Activated T-helper 2 cell treated with anti-CD3 and anti-CD28 coated beads, Interferon-gamma antibody, Interleukin-2, Interleukin-4, amounts not matched to agents 10 μg/mL and 5 μg/mL and 100 μg/mL, durations not matched to agents 14 hours and 24 hours and 36 hours (primary cell): ENCODE data around the gene PIBF1. TPM values are rescaled to one million over a fixed set of nuclear protein-coding genes. Genes with fewer than 3 reads are reported as not detected.

ENCODE experiments used
- DNase-seq: peaks from one replicate; pipeline ENCODE4 v3.0.0; 2021; ENCODE audit warnings: low spot score
- H3K27ac Mint-ChIP-seq: one replicate; pipeline ENCODE4 v1.8.0; 2021; ENCODE audit warnings: mixed read lengths
- H3K27me3 Mint-ChIP-seq: one replicate; pipeline ENCODE4 v1.8.0; 2021; ENCODE audit warnings: low read depth, mixed read lengths
- H3K36me3 Mint-ChIP-seq: one replicate; pipeline ENCODE4 v1.8.0; 2021; ENCODE audit warnings: low read depth, mixed read lengths
- H3K4me1 Mint-ChIP-seq: one replicate; pipeline ENCODE4 v1.8.0; 2021; ENCODE audit warnings: low read depth, mixed read lengths
- H3K4me3 Mint-ChIP-seq: one replicate; pipeline ENCODE4 v1.8.0; 2021; ENCODE audit warnings: low read depth, mild to moderate bottlenecking, moderate library complexity, mixed read lengths
- H3K9me3 Mint-ChIP-seq: one replicate; pipeline ENCODE4 v1.8.0; 2021; ENCODE audit warnings: mixed read lengths
- intact Hi-C: fragments of 100-400 bp; cut with micrococcal nuclease; formaldehyde crosslinking; loops from one replicate; pipeline ENCODE4 v1.15.1; 2023
- total RNA-seq: library from RNA; stranded (reverse); gene quantifications from 2 replicates; pipeline ENCODE4 v1.2.3, GENCODE V29; 2022

PIBF1 gene
- total RNA-seq, 1 donor from 2014 or later = 22.1 TPM

- DNase-seq = no peak
- intact Hi-C loops = no loop called here
- H3K36me3 Mint-ChIP-seq = peaks cover 3% of the 10 kb centered on the region
- H3K27me3 Mint-ChIP-seq = no peaks in the 10 kb centered on the region
- H3K27ac Mint-ChIP-seq = no peak overlapping the region
- H3K4me3 Mint-ChIP-seq = no peak overlapping the region
- H3K4me1 Mint-ChIP-seq = peaks cover 10% of the 10 kb centered on the region
- H3K9me3 Mint-ChIP-seq = no peaks in the 10 kb centered on the region
Measured at GRCh38 chr13:73001971-73002370, 220.0 kb downstream of the PIBF1 start.

DNA sequence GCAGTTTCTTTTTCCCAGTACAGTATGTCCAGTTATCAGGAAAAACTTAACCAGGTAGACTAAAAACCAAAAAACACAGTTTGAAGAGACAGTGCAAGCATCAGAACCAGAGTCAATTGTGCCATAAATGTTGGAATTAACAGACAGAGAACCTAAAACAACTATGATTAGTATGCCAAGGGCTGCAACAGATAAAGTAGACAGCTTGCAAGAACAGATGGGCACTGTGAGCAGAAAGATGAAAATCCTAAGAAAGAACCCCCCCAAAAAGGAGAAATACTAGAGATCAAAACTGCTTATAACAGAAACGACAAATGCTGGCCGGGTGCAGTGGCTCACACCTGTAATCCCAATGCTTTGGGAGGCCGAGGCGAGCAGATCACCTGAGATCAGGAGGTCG lies 229.8 kb downstream of the PIBF1 start:
- no peaks in the 10 kb centered on the region for H3K9me3 Mint-ChIP-seq
- H3K27me3 Mint-ChIP-seq = no peaks in the 10 kb centered on the region
- H3K4me3 Mint-ChIP-seq = no peak overlapping the region
- H3K36me3 Mint-ChIP-seq = peaks cover 13% of the 10 kb centered on the region
- H3K4me1 Mint-ChIP-seq = peaks cover 3% of the 10 kb centered on the region
- H3K27ac Mint-ChIP-seq = no peak overlapping the region
- intact Hi-C loops = no loop called here
- no peak for DNase-seq

- Mint-ChIP-seq H3K27me3 (no peaks in the 10 kb centered on the region), H3K36me3 (peaks cover 5% of the 10 kb centered on the region)
Measured at GRCh38 chr13:73015805-73016204, 233.9 kb downstream of the PIBF1 start.

DNA sequence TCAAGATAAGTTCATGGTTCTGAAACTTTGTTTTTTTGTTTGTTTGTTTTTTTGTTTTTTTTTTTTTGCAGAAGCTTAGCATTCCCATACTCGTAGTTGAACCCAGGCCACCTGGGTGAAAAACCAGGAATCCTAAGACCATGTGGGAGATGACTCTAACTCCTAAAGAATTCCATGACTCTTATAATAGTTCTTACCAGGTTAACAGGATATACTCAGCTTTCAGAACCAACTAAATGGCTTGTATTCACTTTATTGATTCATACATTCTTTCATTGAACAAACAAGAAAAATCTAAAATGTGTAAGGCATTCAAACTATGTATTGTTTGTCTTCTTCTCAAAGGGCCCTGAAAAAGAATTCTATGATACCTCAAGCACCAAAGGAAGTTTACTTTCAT lies 236.4 kb downstream of the PIBF1 start:
- no peak overlapping the region for H3K27ac Mint-ChIP-seq
- no peaks in the 10 kb centered on the region for H3K4me1 Mint-ChIP-seq
- intact Hi-C loops = no loop called here
- peaks cover 3% of the 10 kb centered on the region for H3K36me3 Mint-ChIP-seq
- H3K4me3 Mint-ChIP-seq = no peak overlapping the region
- H3K27me3 Mint-ChIP-seq = no peaks in the 10 kb centered on the region
- no peak for DNase-seq
- no peaks in the 10 kb centered on the region for H3K9me3 Mint-ChIP-seq

More at GRCh38 chr13:73015805-73016204, 233.9 kb downstream of the PIBF1 start:
- H3K4me1 Mint-ChIP-seq = no peaks in the 10 kb centered on the region
- no peak for DNase-seq
- no peak overlapping the region for H3K4me3 Mint-ChIP-seq
- H3K27ac Mint-ChIP-seq = no peak overlapping the region
- intact Hi-C loops = no loop called here
- H3K9me3 Mint-ChIP-seq = no peaks in the 10 kb centered on the region

- intact Hi-C loops = no loop called here
- Mint-ChIP-seq H3K27ac (no peak overlapping the region), H3K27me3 (no peaks in the 10 kb centered on the region), H3K4me1 (peaks cover 1% of the 10 kb centered on the region), H3K9me3 (no peaks in the 10 kb centered on the region), H3K36me3 (no peaks in the 10 kb centered on the region), H3K4me3 (no peak overlapping the region)
- no peak for DNase-seq
Measured at GRCh38 chr13:73025217-73026012, 243.5 kb downstream of the PIBF1 start.

DNA sequence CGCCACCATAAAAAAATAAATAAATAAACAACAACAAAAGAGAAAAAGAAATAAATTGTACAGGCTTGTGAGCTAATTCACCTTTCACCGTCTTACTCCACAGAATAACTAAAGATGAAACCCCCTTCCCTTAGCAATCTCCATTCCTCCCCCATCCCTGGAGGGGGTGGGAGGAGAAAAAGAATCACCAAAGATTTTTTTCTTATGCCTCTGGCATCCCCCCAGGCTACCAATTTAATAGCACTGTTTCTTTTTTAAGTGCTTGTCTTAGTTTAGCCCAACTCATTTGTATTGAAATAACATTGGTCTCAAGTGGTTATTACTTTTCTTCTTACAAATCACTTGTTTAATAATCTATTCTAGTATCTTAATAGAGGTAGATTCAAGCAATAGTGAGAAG lies 253.0 kb downstream of the PIBF1 start:
- Mint-ChIP-seq H3K27ac (no peak overlapping the region), H3K27me3 (no peaks in the 10 kb centered on the region), H3K4me1 (no peaks in the 10 kb centered on the region), H3K4me3 (no peak overlapping the region), H3K36me3 (no peaks in the 10 kb centered on the region), H3K9me3 (no peaks in the 10 kb centered on the region)
- intact Hi-C loops = no loop called here
- no peak for DNase-seq

- intact Hi-C loops = no loop called here
- DNase-seq = no peak
- no peaks in the 10 kb centered on the region for H3K4me1 Mint-ChIP-seq
Measured at GRCh38 chr13:73035660-73036059, 253.7 kb downstream of the PIBF1 start.

GRCh38 chr13:73036566-73036965 lies 254.6 kb downstream of the PIBF1 start:
- Mint-ChIP-seq H3K27me3 (no peaks in the 10 kb centered on the region), H3K9me3 (no peaks in the 10 kb centered on the region)

More at GRCh38 chr13:73035660-73036059, 253.7 kb downstream of the PIBF1 start:
- Mint-ChIP-seq H3K27ac (no peak overlapping the region), H3K27me3 (no peaks in the 10 kb centered on the region), H3K4me3 (no peak overlapping the region), H3K9me3 (no peaks in the 10 kb centered on the region), H3K36me3 (no peaks in the 10 kb centered on the region)

GRCh38 chr13:73038064-73038463 lies 256.1 kb downstream of the PIBF1 start:
- Mint-ChIP-seq H3K4me1 (no peaks in the 10 kb centered on the region), H3K36me3 (no peaks in the 10 kb centered on the region), H3K4me3 (no peak overlapping the region), H3K27me3 (no peaks in the 10 kb centered on the region), H3K9me3 (no peaks in the 10 kb centered on the region), H3K27ac (no peak overlapping the region)
- DNase-seq = no peak
- intact Hi-C loops = no loop called here

More at GRCh38 chr13:73036566-73036965, 254.6 kb downstream of the PIBF1 start:
- no peak for DNase-seq
- Mint-ChIP-seq H3K27ac (no peak overlapping the region), H3K4me1 (no peaks in the 10 kb centered on the region), H3K36me3 (no peaks in the 10 kb centered on the region), H3K4me3 (no peak overlapping the region)
- intact Hi-C loops = no loop called here

DNA sequence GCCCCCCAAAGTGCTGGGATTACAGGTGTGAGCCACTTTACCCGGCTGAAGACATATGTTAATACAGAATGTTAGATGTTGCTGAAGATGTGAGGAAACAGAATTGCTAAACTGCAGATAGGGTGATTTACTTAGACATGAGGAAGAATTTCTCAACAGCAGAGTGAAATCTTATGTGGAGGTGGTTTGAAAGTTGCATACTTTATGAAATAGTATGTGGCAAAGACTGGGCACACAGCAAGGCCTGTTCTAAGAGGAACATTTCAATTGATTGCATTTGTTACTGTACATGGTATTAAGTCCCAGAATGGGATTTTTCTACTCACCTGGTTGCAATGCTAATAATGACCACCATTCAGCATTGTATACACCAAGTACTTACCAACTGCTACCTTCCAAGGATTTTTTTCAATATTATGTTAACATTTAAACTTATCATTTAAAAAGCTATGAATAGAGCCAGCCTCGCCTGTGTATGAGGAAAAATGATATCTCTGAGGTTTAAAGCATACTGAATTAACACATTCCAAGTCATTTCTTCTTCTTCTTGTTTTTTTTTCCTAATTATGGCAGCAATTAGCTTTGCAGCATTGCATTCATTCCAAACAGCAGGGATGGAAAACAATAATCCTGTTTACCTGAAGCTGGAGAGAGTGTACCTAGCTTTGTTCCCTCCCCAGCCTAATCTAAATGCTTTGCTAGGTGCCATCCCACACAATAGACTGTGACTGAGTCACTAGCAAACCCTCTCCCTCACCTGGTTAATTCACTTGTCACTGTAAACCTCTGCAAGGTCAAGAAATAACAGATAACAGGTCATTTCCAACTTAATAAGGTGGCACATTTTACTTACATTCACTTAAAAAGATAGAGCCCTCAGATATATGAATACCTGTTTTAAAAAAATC lies 257.5 kb downstream of the PIBF1 start:
- Mint-ChIP-seq H3K9me3 (no peaks in the 10 kb centered on the region), H3K4me1 (no peaks in the 10 kb centered on the region), H3K36me3 (no peaks in the 10 kb centered on the region), H3K27me3 (no peaks in the 10 kb centered on the region), H3K27ac (no peak overlapping the region), H3K4me3 (no peak overlapping the region)
- DNase-seq = no peak
- intact Hi-C loops = no loop called here

DNA sequence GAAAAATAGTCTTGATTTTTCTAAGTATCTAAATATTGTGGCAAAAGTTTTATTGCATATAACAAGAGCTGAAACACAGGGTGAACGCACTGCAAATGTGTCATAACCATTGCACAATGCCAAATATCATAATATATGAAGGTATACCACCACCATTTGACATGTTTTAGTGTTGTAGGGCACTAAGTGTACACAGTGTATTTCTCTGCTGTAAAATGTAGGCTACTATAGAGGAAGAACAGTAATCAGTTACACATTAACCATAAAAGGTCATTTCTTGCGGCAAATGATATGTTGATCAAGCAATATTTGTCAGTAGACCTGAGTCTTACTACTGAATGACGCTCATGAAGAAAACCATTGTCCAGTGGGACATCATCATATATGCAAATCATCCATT lies 258.6 kb downstream of the PIBF1 start:
- Mint-ChIP-seq H3K4me3 (no peak overlapping the region), H3K9me3 (no peaks in the 10 kb centered on the region), H3K4me1 (no peaks in the 10 kb centered on the region), H3K36me3 (no peaks in the 10 kb centered on the region), H3K27ac (no peak overlapping the region), H3K27me3 (no peaks in the 10 kb centered on the region)
- intact Hi-C loops = no loop called here
- DNase-seq = no peak

- DNase-seq = no peak
- H3K27me3 Mint-ChIP-seq = no peaks in the 10 kb centered on the region
- H3K4me1 Mint-ChIP-seq = no peaks in the 10 kb centered on the region
- intact Hi-C loops = no loop called here
- no peak overlapping the region for H3K4me3 Mint-ChIP-seq
- H3K36me3 Mint-ChIP-seq = no peaks in the 10 kb centered on the region
- no peak overlapping the region for H3K27ac Mint-ChIP-seq
- no peaks in the 10 kb centered on the region for H3K9me3 Mint-ChIP-seq
Measured at GRCh38 chr13:73040968-73041596, 259.1 kb downstream of the PIBF1 start.

GRCh38 chr13:73045031-73045430 lies 263.1 kb downstream of the PIBF1 start:
- Mint-ChIP-seq H3K4me1 (no peaks in the 10 kb centered on the region), H3K4me3 (no peak overlapping the region), H3K27ac (no peak overlapping the region), H3K36me3 (no peaks in the 10 kb centered on the region), H3K27me3 (no peaks in the 10 kb centered on the region), H3K9me3 (no peaks in the 10 kb centered on the region)
- DNase-seq = no peak
- intact Hi-C loops = no loop called here
